HUES6 (cell line): Measurements from ENCODE around the gene UVRAG.

ENCODE experiments used
- H3K27ac ChIP-seq: 2 replicates; pipeline ENCODE4 v1.7.0; 2013; ENCODE audit warnings: low read depth, mild to moderate bottlenecking, low read length, inconsistent platforms
- H3K27me3 ChIP-seq: 2 replicates; pipeline ENCODE4 v1.6.1; 2013; ENCODE audit warnings: low read length; ENCODE audit not compliant: control insufficient read depth, insufficient read depth
- H3K36me3 ChIP-seq: 2 replicates; pipeline ENCODE4 v1.6.1; 2013; ENCODE audit warnings: low read length; ENCODE audit not compliant: control insufficient read depth, insufficient read depth
- H3K4me1 ChIP-seq: 2 replicates; pipeline ENCODE4 v1.6.1; 2013; ENCODE audit warnings: low read length; ENCODE audit not compliant: control insufficient read depth, insufficient read depth
- H3K4me3 ChIP-seq: 2 replicates; pipeline ENCODE4 v1.5.1; 2013; ENCODE audit warnings: low read depth, low read length
- H3K9ac ChIP-seq: one replicate; pipeline ENCODE4 v1.6.1; 2013; ENCODE audit warnings: mild to moderate bottlenecking, low read length
- H3K9me3 ChIP-seq: 2 replicates; pipeline ENCODE4 v1.6.1; 2013; ENCODE audit warnings: low read depth, low read length; ENCODE audit not compliant: control insufficient read depth, insufficient read depth

UVRAG gene

GRCh38 chr11:75775056-75775455 lies 40.0 kb upstream of the UVRAG start:
- Histone ChIP-seq H3K36me3 (no peaks in the 10 kb centered on the region), H3K27ac (no peak overlapping the region), H3K27me3 (peaks cover 59% of the 10 kb centered on the region), H3K4me1 (0 out of 2 replicates have a peak, but pooled peaks cover 8% of the 10 kb centered on the region), H3K4me3 (no peak overlapping the region), H3K9ac (no peak overlapping the region), H3K9me3 (no peaks in the 10 kb centered on the region)

GRCh38 chr11:75776546-75776945 lies 38.5 kb upstream of the UVRAG start:
- no peaks in the 10 kb centered on the region for H3K36me3 ChIP-seq
- no peak overlapping the region for H3K27ac ChIP-seq
- no peak overlapping the region for H3K4me3 ChIP-seq
- peaks cover 44% of the 10 kb centered on the region for H3K27me3 ChIP-seq
- 0 out of 2 replicates have a peak, but pooled peaks cover 8% of the 10 kb centered on the region for H3K4me1 ChIP-seq
- H3K9ac ChIP-seq = no peak overlapping the region
- no peaks in the 10 kb centered on the region for H3K9me3 ChIP-seq

GRCh38 chr11:75777461-75778110 lies 37.4 kb upstream of the UVRAG start:
- Histone ChIP-seq H3K9ac (no peak overlapping the region), H3K4me1 (0 out of 2 replicates have a peak, but pooled peaks cover 8% of the 10 kb centered on the region), H3K27me3 (peaks cover 35% of the 10 kb centered on the region), H3K4me3 (no peak overlapping the region), H3K9me3 (no peaks in the 10 kb centered on the region), H3K27ac (no peak overlapping the region), H3K36me3 (no peaks in the 10 kb centered on the region)

- Histone ChIP-seq H3K36me3 (no peaks in the 10 kb centered on the region), H3K27me3 (peaks cover 23% of the 10 kb centered on the region), H3K4me3 (no peak overlapping the region), H3K4me1 (0 out of 2 replicates have a peak, but pooled peaks cover 8% of the 10 kb centered on the region), H3K27ac (no peak overlapping the region), H3K9me3 (no peaks in the 10 kb centered on the region), H3K9ac (no peak overlapping the region)
These were observed 36.0 kb upstream of the UVRAG start for GRCh38 chr11:75778962-75779361.

GRCh38 chr11:75779960-75780359 lies 35.0 kb upstream of the UVRAG start:
- no peaks in the 10 kb centered on the region for H3K36me3 ChIP-seq
- H3K9ac ChIP-seq = no peak overlapping the region
- H3K4me1 ChIP-seq = 0 out of 2 replicates have a peak, but pooled peaks cover 6% of the 10 kb centered on the region
- H3K4me3 ChIP-seq = no peak overlapping the region
- H3K27ac ChIP-seq = no peak overlapping the region
- no peaks in the 10 kb centered on the region for H3K9me3 ChIP-seq
- peaks cover 16% of the 10 kb centered on the region for H3K27me3 ChIP-seq

- no peak overlapping the region for H3K27ac ChIP-seq
- no peak overlapping the region for H3K9ac ChIP-seq
- H3K9me3 ChIP-seq = no peaks in the 10 kb centered on the region
- H3K36me3 ChIP-seq = no peaks in the 10 kb centered on the region
- no peak overlapping the region for H3K4me3 ChIP-seq
- peaks cover 14% of the 10 kb centered on the region for H3K27me3 ChIP-seq
- no peaks in the 10 kb centered on the region for H3K4me1 ChIP-seq
These were observed 34.1 kb upstream of the UVRAG start for GRCh38 chr11:75780888-75781287.

- H3K27me3 ChIP-seq = peaks cover 10% of the 10 kb centered on the region
- no peak overlapping the region for H3K27ac ChIP-seq
- H3K36me3 ChIP-seq = no peaks in the 10 kb centered on the region
- H3K4me1 ChIP-seq = no peaks in the 10 kb centered on the region
- no peaks in the 10 kb centered on the region for H3K9me3 ChIP-seq
- no peak overlapping the region for H3K9ac ChIP-seq
- H3K4me3 ChIP-seq = no peak overlapping the region
These were observed 33.7 kb upstream of the UVRAG start for GRCh38 chr11:75781296-75781695.

GRCh38 chr11:75781831-75782230 lies 33.2 kb upstream of the UVRAG start:
- no peaks in the 10 kb centered on the region for H3K4me1 ChIP-seq

GRCh38 chr11:75782540-75783263 lies 32.3 kb upstream of the UVRAG start:
- Histone ChIP-seq H3K9ac (no peak overlapping the region), H3K4me3 (no peak overlapping the region), H3K4me1 (no peaks in the 10 kb centered on the region), H3K27ac (no peak overlapping the region), H3K9me3 (no peaks in the 10 kb centered on the region), H3K36me3 (no peaks in the 10 kb centered on the region), H3K27me3 (no peaks in the 10 kb centered on the region)

More at GRCh38 chr11:75781831-75782230, 33.2 kb upstream of the UVRAG start:
- H3K36me3 ChIP-seq = no peaks in the 10 kb centered on the region
- H3K9me3 ChIP-seq = no peaks in the 10 kb centered on the region
- no peak overlapping the region for H3K9ac ChIP-seq
- H3K4me3 ChIP-seq = no peak overlapping the region
- H3K27me3 ChIP-seq = peaks cover 5% of the 10 kb centered on the region; the same call in 1 of the 2 replicates
- no peak overlapping the region for H3K27ac ChIP-seq

- Histone ChIP-seq H3K9ac (no peak overlapping the region), H3K4me1 (no peaks in the 10 kb centered on the region), H3K4me3 (no peak overlapping the region), H3K27ac (no peak overlapping the region), H3K9me3 (no peaks in the 10 kb centered on the region), H3K36me3 (no peaks in the 10 kb centered on the region), H3K27me3 (no peaks in the 10 kb centered on the region)
These were observed 31.5 kb upstream of the UVRAG start for GRCh38 chr11:75783416-75784084.

- H3K27ac ChIP-seq = no peak overlapping the region
- H3K9ac ChIP-seq = no peak overlapping the region
- H3K4me1 ChIP-seq = no peaks in the 10 kb centered on the region
- no peaks in the 10 kb centered on the region for H3K36me3 ChIP-seq
- H3K9me3 ChIP-seq = no peaks in the 10 kb centered on the region
- no peaks in the 10 kb centered on the region for H3K27me3 ChIP-seq
- no peak overlapping the region for H3K4me3 ChIP-seq
These were observed 30.9 kb upstream of the UVRAG start for GRCh38 chr11:75784085-75784478.
